NCI-H1930 (cell line): ENCODE results near the gene MPPED2.

Experiments used
- DNase-seq, 2 experiments: peaks; one replicate each; lab custom pipeline; 2025; lab: John Stamatoyannopoulos, UW

The MPPED2 gene, protein sequence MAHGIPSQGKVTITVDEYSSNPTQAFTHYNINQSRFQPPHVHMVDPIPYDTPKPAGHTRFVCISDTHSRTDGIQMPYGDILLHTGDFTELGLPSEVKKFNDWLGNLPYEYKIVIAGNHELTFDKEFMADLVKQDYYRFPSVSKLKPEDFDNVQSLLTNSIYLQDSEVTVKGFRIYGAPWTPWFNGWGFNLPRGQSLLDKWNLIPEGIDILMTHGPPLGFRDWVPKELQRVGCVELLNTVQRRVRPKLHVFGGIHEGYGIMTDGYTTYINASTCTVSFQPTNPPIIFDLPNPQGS

DNA sequence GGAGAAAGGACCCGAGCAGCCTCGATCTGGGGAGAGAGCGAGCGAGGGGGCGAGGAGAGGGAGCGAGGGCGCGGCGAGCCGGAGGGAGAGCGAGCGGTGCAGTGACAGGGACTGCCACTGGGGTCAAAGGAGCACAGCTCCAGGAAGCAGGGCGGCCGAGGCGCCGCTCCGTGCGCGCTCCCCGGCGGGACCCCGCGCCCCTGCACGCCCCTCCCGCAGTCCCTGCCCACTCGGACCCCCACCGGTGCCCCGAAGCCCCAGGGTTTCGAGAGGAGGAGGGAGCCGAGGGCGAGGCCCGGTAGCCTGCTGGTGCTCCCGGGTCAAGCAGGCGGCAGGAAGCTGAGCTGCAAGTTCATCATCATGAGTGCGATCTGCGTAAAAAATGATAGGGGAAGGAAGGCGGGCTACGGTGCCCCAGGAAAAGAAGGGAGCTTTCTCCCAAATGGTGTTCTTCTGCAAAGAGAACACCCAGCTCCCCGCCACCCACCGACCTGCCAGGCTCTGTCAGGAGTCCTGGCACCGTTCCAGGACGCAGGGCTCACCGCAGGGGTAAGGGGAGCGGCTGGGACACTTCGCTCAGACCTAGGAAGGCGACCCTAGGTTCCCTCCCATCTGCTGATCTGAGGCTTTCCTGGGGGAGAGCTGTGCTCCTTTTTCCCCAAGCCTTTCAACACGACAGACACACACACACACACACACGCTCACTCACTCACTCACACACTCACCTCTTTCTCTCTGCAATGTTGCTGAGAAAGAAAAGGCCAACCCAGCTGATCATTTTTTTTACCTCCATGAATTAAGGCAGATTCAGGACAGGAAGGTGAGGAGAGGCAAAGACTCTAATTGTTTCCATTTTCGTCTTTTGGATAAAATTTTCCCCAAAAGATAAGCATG lies at the start of gene MPPED2:
Gene MPPED2, minus strand, starts transcription at position 103 of the 894 bp plus-strand sequence. CDS start 5,980 bp downstream, outside the sequence.
- DNase-seq, result peak in 1 of 2 experiments; percentile 65

DNA sequence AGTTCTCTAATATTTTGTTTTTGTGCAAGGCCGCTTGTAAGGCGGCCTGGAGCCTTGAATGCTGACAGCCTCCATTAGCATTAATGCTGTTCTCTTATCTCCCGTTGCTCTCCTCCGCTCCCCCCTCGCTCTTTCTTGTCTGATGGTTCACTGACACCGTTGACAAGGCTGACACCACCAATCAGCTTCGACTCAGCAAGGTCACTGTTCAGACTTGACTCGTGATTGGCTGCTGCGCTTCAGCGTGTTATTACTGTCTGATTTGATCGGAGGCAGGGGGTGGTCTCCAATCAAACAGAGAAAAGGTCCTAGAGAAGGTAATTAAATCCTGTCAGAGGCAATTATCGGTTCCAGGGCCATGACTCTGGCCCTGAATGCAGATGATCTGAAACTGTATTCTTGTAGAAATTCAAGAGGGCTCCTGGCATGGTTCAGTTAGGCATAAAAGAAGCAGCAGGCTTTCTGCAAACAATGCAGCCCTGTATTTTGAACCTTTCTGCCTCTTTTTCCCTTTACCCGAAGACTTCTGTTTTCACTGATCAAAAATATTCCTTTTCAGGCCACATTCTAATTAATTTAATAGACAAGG lies 49.3 kb upstream of the MPPED2 start:
- peak; percentile 10 for DNase-seq

DNA sequence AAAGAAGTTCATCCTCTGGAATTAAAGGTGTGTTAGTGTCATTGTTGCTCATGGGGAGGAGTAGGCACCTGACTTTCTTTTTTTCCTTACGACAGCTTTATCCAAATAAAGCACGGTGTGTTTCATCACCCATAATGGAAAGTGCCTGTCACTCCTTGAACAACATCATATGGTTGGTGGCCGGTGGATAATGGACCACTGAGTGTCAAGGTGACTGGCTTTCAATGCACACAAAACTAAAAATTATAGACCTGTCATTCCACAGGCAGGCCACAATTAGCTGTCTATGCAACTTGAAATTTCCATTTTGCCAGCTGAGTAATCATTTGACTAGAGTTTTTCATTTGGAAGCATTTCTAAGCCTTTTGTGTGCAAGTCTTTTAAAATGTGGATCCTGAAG lies 45.0 kb upstream of the MPPED2 start:
- peak; percentile 51 to 64 for DNase-seq

DNA sequence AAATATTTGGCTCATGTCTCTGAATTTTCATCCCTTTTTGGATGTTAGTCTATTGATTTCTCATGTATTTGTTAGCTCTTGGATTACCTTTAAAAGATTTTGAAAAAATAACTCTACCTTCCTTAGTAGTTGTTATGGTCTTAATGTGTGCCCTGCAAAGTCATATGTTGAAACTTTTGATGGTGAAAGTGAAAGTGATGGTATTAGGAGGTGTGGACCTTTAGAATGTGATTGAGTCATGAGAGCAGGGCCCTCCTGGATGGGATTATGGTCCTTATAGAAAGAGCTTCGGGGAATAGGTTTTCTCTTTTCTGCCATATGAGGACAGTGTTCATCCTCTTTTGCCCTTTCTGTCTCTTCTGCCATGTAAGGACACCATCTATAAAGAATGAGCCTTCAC lies 33.6 kb upstream of the MPPED2 start:
- DNase-seq, result no peak

DNA sequence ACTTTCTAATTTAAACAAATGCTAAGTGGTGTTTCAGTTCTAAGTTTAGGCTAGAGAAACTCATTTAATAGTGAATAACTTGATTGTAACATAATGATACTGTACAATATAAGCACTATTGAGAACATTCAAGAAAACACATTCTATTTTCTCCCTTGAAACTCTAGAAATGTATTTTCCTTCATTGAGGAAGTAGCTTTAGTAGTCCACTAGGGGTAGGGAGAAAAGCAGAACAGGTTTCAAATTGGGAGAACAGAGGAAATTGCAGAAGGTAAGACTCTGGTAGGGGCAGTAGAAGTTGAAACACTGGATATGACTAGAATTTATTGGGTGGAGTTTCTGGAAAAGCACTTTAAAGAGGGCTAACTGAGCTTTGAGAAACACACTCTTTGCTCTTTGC lies 31.6 kb upstream of the MPPED2 start:
- no peak for DNase-seq

DNA sequence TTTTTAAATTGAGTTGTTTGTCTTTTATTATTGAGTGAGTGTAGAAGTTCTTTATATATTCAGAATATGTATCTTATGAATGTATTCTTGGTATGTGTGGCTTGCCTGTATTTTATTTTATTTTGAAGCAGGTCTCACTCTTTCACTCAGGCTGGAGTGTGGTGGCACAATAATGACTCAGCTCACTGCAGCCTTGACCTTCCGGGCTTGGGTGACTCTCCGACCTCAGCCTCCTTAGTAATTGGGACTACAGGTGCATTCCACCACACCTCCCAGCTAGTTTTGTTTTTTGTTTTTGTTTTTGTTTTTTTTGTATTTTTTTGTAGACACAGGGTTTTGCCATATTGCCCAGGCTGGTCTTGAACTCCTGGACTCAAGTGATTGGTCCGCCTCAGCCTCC lies 24.5 kb upstream of the MPPED2 start:
- DNase-seq, result no peak

DNA sequence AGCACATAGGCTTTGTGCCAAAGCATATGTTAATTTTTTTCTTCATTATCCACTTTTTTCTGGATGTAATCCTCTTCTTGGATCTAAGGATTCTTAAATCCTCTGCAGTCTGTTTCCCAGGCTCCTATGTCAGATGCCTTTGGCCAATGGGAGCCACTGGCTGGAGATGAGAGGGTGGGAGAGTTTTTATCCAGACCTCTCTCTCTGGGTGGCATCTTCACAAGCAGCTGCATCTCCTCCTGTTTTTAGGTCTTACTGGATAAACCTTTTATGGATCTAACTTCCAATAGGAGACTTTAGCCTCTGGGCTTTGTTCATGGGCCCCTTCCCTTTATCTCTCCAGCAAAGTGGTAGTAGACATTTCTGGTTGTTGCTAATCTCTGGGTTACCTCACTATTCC lies 22.4 kb upstream of the MPPED2 start:
- no peak for DNase-seq

DNA sequence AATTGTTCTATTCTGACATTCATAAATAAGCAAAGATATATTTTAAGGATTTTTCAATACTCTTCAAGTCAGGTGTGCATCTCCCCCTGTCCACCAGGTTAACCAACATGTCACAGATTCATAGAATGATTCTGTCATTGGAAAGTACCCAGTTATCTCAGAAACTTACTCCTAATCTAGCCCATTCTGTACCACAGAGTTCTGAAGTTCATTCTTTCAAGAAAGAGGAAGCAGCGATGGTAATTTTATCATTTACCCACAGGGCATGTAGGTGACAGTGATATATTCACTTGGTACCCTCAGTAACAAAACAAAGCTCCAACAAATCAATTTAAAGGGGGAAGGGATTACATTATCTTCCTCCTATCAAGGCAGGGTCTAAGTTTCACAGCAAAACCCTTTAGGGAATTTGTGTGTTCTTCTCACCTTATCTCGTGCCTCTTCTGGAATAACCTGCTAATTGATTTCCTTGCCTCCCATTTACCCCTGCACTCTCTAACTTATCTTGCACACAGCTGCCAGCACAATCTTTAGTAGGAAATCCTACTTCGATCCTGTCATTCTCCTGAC lies 19.0 kb upstream of the MPPED2 start:
- DNase-seq, result no peak

DNA sequence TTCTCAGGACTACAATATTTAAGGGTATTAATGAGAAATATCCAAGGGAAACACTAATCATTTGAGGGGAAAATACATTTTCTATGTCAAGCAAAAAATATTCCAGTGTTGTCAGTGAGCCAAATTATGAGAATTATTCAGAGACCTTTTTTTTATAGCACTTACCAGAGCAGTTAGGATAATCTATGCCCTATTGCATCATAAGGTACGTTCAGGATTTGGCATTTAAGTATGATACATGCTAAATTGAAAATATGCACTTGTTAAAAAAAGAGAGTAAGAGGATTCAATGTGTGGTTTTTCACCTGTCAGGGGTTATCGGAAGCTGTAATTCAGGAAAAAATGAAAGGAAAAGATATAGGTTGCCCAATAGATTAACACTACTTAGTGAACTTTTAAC lies 17.2 kb upstream of the MPPED2 start:
- no peak for DNase-seq

DNA sequence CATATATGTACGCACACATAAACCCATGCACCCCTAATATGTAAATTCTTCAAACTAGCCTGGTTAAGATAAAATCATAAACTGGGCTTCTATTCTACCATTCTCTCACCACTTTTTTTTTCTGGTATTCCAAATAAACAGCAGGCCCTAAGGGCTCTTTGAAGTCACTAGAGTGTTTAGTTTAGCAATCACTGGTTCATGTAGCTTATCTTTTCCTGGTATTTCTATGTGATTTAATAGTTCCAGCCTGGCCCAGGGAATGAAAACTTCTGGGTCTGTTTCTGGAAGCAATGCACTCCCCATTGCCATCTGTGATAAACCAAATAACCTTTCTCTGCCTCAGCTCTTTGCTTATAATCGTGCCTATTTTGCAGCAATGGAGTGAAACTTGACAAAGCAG lies 10.7 kb upstream of the MPPED2 start:
- DNase-seq, result no peak

DNA sequence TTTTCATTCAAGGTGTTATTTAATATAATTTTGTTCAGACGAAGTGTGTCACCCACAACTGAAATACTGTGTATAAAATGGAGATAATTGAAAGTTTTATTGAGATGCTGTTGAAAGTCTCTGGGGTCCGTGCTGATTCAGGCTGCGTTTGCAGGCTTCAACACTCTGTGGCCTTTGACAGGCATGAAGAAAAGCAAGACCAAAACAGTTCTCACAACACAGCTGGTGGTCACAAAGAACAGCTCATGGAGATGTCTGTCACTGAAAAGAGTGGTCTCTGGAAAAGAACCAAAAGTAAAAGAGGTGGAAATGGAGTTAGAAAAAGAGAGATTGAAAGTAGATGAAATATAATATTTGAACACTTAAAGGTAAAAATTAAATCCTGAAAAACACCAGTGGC lies 9.8 kb upstream of the MPPED2 start:
- DNase-seq, result no peak

DNA sequence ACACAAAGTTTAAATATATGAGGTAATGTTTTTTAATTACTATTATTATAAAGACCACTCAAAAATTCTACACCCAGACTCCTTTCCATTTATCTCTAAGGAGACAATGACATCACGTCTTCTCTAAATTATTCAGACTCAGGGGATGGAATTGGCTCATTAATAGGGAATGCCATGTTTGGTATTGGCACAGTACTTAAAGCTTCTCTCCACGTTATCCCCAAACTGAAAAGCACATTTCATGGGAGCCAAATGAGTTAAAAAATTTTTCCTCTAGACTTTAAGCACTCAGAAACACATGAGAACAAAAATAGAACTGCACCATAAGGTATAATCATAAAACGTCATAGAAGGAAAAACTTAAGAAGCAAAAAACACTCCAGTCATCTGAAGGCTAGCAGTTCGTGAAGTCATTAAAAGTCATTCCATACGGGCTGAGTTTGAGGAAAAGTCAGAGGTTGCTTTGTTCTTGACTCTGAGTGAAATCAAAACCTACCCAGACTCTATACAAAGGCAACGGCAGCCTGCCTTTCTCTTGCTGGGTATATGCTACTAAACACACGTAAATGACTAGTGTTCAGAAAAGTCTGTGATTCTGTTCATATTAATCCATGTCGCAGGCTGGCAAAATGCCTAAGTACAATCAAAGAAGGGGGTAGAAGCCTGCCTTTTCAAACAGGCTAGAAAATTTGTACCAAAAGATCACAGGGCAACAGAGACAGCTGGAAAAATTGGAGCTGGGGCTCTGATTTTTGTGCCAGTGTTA lies 8.7 kb upstream of the MPPED2 start:
- DNase-seq, result no peak

DNA sequence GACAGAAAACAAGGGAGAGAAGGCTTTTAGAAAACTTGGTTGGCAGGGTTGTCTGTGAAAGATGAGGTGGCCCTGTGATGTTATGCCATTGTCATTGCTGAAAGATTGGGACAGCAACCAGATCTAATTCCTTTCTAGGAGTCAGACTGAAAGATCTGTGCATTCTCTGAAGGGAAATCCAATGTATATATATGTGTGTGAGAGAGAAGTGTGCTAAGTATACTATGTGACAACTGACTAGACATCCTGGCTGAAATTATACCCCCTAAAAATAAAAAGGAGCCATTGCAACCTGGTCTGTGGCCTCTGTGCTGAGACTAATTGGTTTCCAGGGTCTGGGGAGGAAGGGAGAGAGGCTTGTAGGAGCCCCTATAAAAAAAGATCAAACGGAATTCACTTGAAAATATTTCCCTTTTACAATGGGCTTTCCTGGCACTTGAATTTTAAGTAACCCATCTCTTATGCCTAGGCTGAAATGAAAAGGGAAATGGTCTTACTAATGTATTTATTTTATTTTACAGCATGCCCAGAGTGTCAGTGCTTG lies 1.2 kb upstream of the MPPED2 start:
- DNase-seq, result no peak

DNA sequence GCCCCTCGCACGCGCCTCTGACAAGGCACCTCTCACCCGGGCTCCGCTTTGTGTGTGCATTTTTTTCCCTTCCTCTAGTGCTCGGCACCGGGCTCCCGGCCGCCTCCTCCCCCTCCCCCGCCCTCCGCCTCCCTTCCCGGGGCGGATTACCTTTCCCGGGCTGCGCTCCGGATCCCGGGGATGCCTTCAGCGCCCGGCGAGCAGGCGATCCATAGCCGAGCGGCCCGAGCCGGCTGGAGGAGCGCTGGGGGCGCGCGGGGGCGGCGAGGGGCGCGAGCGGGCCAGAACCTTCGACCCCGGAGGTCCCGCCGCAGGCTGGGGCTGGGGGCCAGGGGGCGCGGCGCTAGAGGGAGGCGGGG lies 282 bp downstream of the MPPED2 start:
- no peak for DNase-seq

DNA sequence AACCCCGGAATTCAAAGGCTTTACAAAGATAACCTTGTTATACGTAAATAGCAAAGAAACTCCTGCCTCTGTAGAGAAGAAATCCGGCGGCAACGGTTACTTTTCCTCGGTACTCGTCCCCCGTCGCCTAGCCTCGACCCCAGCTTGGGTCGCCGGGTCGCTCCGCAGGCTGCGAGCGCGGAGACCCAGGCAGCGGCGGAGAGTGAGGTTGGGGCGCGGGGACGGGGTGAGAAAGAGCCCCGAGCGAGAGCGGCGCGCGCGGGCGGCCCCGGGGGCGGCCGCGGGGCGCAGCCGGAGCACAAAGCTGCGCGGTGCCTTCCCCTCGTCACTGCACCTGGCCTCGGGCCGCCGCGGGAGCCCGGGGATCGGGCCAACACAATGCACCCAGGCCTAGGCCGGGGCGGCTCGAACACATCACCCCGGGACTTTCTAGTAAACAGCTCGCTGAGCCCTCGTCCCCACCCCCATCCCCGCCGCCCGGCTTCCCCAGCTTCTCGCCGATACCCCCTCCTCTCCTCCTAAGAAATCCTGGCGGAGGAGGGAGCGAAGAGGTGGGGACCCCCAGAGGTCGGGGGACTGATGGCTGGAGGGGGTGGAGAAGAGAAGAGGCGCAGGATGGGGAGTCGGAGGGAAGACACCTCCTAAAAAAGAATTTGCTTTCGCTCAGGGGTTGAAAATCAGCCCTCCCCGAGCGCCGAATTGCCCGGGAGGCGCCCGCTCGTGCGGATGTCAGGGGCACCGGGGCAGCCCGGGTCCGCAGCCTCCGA lies 845 bp downstream of the MPPED2 start:
- DNase-seq, result peak in 1 of 2 experiments; percentile 41

DNA sequence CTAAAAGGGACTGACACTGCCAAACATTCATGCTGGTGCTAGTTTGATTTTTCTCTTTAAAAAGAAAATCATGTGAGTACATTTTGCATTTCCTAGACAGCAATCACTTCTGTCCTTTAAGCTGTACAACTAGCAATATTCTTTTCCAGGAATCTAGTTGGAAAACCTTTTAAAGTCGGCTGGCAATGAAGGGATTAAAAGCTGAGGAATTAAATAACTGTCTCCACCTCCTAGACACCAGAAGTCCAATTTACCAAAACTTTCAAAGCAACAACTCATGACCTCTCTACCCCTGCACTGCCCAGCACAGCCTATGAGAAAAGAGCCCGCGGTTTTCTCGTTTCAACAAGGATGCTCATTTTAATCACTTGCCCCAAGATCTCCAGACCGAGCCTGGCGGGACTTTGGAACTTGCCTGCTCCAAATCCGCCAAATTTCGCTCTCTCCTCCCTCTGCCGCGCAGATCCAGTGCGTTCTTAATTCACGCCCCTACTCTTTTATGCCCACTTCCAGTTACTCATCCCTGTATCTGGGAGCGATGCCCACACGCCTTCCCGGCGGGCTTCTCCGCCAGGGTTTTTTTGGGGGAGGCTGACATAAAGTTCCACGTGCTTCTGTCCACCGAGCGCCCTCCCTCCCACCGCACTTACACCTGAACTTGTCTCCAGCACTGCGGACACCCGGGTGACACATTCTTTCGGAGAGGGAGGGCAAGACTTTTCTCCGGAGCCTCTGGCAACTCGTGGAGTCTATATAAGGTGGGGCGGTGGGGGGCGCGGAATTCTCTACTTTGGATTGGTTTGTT lies 2.5 kb downstream of the MPPED2 start:
- DNase-seq, result no peak

DNA sequence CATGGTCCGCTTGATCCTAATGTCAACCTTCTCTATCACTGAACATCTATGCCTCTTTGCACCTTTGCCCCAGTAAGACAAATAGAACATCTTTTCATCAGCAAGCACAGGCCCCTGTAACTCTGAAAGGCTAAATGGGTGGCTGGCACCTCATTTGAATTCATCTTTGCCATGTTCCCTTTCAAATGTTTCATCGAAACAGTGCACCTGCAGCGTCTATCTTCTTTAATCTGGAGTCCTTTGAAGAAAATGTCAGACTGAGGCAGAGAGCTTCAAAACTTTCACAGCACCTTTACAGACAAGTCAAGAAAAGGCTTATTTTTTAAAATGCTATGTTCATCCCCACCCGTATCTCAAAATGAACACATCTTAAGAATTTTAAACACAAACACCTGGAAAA lies 3.4 kb downstream of the MPPED2 start:
- DNase-seq, result no peak

DNA sequence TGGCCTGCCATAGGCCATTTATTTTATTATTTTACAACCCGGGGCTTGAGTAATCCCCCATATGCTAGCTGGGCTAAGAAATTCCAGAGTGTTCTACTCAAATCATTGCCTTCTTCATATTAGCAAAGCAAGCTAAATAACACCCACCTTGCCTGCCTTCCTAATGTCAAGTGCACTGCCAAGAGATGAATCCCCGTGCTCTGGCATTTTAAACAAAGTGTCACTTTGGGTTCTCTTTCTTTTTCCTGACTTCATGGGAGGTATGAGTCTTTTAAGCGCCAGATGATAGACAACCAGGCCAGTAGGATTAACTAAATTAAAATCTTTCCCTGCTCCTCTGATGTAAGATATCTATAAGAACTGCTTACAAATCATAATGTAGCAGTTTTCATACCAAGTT lies 4.5 kb downstream of the MPPED2 start:
- DNase-seq, result no peak

DNA sequence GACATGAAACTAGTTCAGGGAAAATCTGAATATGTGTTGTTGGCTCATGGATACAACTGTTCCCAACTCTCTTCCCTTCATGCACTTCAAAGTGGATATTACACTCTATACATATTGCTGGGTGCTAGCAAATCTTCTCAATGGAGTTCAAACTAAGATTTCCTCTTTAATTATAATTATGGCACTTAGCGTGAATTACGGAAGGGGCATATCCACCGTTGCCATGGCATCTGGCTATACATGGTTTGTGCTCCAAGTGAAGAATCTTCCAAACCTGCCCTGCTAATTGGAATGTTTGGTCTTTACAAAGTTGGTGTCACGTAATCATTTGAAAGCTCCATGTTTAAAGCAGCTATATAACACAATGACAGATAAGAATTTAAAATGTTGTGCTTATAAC lies 5.6 kb downstream of the MPPED2 start:
- DNase-seq, result no peak
